Measurements from ENCODE around the gene OSBPL9. TPM values are rescaled to one million over a fixed set of nuclear protein-coding genes. Genes with fewer than 3 reads are reported as not detected.

The OSBPL9 gene
- total RNA-seq, 5 donors from 2014 or later (not counting 1 experiment from before 2014, with no cell fraction given) = 39.8 to 50.7 (median 43.4) TPM

- POLR2A ChIA-PET = no interaction called here
- H3K4me3 Mint-ChIP-seq = no peak overlapping the region
Observed at GRCh38 chr1:51733793-51734522, 117.1 kb downstream of the OSBPL9 start.

DNA sequence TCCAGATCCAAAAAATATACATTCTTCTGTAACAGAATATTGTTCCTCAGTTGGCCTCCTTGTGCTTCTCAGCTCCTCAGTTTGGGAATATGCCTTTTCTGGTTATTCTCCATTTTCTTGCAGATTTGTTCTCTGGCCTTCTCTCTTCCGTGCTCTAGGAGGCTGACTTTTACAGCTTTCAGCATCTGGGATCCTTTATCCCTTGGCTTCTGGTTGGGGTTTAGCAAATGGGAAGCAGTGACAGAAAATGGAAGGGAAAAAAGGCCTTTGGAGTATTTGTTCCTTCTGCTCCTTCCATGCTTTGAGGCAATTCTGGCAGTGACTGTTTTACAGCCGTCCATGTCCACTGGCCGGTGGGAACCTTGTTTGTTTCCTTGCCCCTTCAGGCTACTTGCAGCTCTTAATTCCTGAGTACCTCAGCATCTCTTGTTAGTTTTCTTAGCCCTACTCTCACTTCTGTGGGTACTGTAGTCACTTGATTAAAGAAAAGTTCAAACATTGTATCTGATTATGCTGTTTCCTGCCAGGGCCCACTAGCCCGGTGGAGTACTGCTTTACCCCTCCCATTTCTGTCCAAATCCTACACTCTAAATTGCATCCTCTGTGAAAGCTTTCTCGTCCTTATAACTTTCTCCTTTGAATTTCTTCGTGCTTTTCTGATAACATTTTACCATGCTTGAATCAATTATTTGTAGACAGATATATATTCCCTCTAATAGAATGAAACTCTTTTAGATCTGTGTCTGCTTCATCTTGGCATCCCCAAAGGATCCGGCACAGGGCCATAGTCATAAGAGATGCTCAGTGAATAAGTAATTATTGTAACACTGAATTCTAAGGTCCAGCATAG lies 118.2 kb downstream of the OSBPL9 start:
- no peaks in the 10 kb centered on the region for H3K36me3 ChIP-seq (ENCODE audit: control insufficient read depth in 2 of 2, extremely low read depth in 1 of 2, insufficient read depth in 1 of 2, low read length in 1 of 2)
- POLR2A ChIA-PET = no interaction called here
- WGBS (ENCODE audit: insufficient coverage) = 58% methylated on average over 4 of the region's 7 CpGs
- Mint-ChIP-seq H3K4me3 (peak overlapping the region in 1 of 3 donors; percentile 56), H3K36me3 (no peaks in the 10 kb centered on the region), H3K9me3 (no peaks in the 10 kb centered on the region), H3K27ac (peak overlapping the region; percentile 21 to 68), H3K4me1 (peaks cover 55 to 72% (median 63%) of the 10 kb centered on the region in 3 donors), H3K27me3 (no peaks in the 10 kb centered on the region)
- CTCF ChIA-PET = no interaction called here
- H3K4me3 ChIP-seq (ENCODE audit: control insufficient read depth in 1 of 2, extremely low read depth in 1 of 2, low read length in 1 of 2) = no peak overlapping the region
- H3K4me1 ChIP-seq (ENCODE audit: control insufficient read depth in 1 of 2, extremely low read depth in 1 of 2, insufficient read depth in 2 of 2, low read length in 2 of 2) = peaks cover 10 to 12% of the 10 kb centered on the region in 2 experiments
- peak in 1 of 35 experiments; percentile 6 for DNase-seq
- no peak overlapping the region for H3K27ac ChIP-seq (ENCODE audit: low read length)
- peak; percentile 77 to 86 (median 82) for ATAC-seq (replicated peaks in 1 of 4)
- no peaks in the 10 kb centered on the region for H3K27me3 ChIP-seq (replicated peaks in 1 of 2; ENCODE audit: control insufficient read depth in 2 of 2, extremely low read depth in 1 of 2, insufficient read depth in 2 of 2, low read length in 1 of 2)
- H3K9me3 ChIP-seq = no peaks in the 10 kb centered on the region

More at GRCh38 chr1:51733793-51734522, 117.1 kb downstream of the OSBPL9 start:
- H3K4me3 ChIP-seq (ENCODE audit: control insufficient read depth in 1 of 2, extremely low read depth in 1 of 2, low read length in 1 of 2) = no peak overlapping the region
- Mint-ChIP-seq H3K9me3 (no peaks in the 10 kb centered on the region), H3K4me1 (peaks cover 57 to 69% (median 63%) of the 10 kb centered on the region in 3 donors), H3K27ac (no peak overlapping the region), H3K27me3 (no peaks in the 10 kb centered on the region), H3K36me3 (no peaks in the 10 kb centered on the region)
- H3K4me1 ChIP-seq (ENCODE audit: control insufficient read depth in 1 of 2, extremely low read depth in 1 of 2, insufficient read depth in 2 of 2, low read length in 2 of 2) = peaks cover 12 to 16% of the 10 kb centered on the region in 2 experiments
- ATAC-seq (replicated peaks in 1 of 4) (no peak), DNase-seq (no peak)
- 93% methylated on average over 4 of the region's 7 CpGs for WGBS (ENCODE audit: insufficient coverage)
- H3K27ac ChIP-seq (ENCODE audit: low read length) = no peak overlapping the region
- no peaks in the 10 kb centered on the region for H3K27me3 ChIP-seq (replicated peaks in 1 of 2; ENCODE audit: control insufficient read depth in 2 of 2, extremely low read depth in 1 of 2, insufficient read depth in 2 of 2, low read length in 1 of 2)
- no peaks in the 10 kb centered on the region for H3K36me3 ChIP-seq (ENCODE audit: control insufficient read depth in 2 of 2, extremely low read depth in 1 of 2, insufficient read depth in 1 of 2, low read length in 1 of 2)
- no peaks in the 10 kb centered on the region for H3K9me3 ChIP-seq
- CTCF ChIA-PET = interaction anchor here in 1 of 2 donors (0.6 kb wide), 2 partner anchors 27 to 49 kb away, joined by 3 read pairs; no protein-coding TSS in a partner anchor

GRCh38 chr1:51735746-51736254 lies 118.9 kb downstream of the OSBPL9 start:
- no peaks in the 10 kb centered on the region for H3K36me3 Mint-ChIP-seq
- ATAC-seq (replicated peaks in 1 of 4) (no peak), DNase-seq (no peak)
- Histone ChIP-seq H3K4me3 (ENCODE audit: control insufficient read depth in 1 of 2, extremely low read depth in 1 of 2, low read length in 1 of 2) (no peak overlapping the region), H3K4me1 (ENCODE audit: control insufficient read depth in 1 of 2, extremely low read depth in 1 of 2, insufficient read depth in 2 of 2, low read length in 2 of 2) (peaks cover 8 to 12% of the 10 kb centered on the region in 2 experiments), H3K27me3 (replicated peaks in 1 of 2; ENCODE audit: control insufficient read depth in 2 of 2, extremely low read depth in 1 of 2, insufficient read depth in 2 of 2, low read length in 1 of 2) (no peaks in the 10 kb centered on the region), H3K27ac (ENCODE audit: low read length) (no peak overlapping the region), H3K9me3 (no peaks in the 10 kb centered on the region), H3K36me3 (ENCODE audit: control insufficient read depth in 2 of 2, extremely low read depth in 1 of 2, insufficient read depth in 1 of 2, low read length in 1 of 2) (no peaks in the 10 kb centered on the region)
- CTCF ChIA-PET = no interaction called here
- peak overlapping the region; percentile 21 to 68 for H3K27ac Mint-ChIP-seq
- H3K4me1 Mint-ChIP-seq = peaks cover 52 to 70% (median 60%) of the 10 kb centered on the region in 3 donors
- H3K4me3 Mint-ChIP-seq = peak overlapping the region in 1 of 3 donors; percentile 56
- no peaks in the 10 kb centered on the region for H3K27me3 Mint-ChIP-seq
- no peaks in the 10 kb centered on the region for H3K9me3 Mint-ChIP-seq
- no CpG with 5 or more reads among the region's 5 CpGs for WGBS (ENCODE audit: insufficient coverage)
- POLR2A ChIA-PET = no interaction called here

DNA sequence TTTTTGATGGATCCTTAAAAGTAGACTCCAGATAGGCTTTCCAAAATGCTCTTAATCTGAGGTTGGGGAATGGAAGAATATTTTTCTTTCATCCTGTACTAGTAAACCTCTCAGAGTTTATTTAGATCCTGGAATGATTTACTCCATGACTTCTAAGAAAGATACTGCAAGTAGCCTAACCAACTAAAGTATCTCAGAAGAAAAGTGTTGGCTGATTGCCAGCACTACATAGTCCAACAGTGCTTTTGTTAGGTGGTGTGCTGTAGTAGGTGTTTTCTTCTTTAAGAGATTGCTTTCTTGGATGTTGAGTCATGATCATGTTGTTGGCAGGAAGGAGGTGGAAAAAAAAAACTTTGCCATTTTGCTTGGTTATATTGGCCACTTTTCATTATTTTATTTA lies 119.8 kb downstream of the OSBPL9 start:
- Mint-ChIP-seq H3K27ac (no peak overlapping the region), H3K36me3 (peaks cover under 1% of the 10 kb centered on the region), H3K4me1 (peaks cover 52 to 65% (median 60%) of the 10 kb centered on the region in 3 donors), H3K4me3 (no peak overlapping the region), H3K9me3 (no peaks in the 10 kb centered on the region), H3K27me3 (no peaks in the 10 kb centered on the region)
- no peaks in the 10 kb centered on the region for H3K9me3 ChIP-seq
- H3K36me3 ChIP-seq (ENCODE audit: control insufficient read depth in 2 of 2, extremely low read depth in 1 of 2, insufficient read depth in 1 of 2, low read length in 1 of 2) = peaks cover 0 to under 1% of the 10 kb centered on the region in 2 donors
- POLR2A ChIA-PET = interaction anchor here in 1 of 2 donors (0.6 kb wide), 1 partner anchor 25 kb away, joined by 10 read pairs; no protein-coding TSS in a partner anchor
- no peak overlapping the region for H3K4me3 ChIP-seq (ENCODE audit: control insufficient read depth in 1 of 2, extremely low read depth in 1 of 2, low read length in 1 of 2)
- no peak overlapping the region for H3K27ac ChIP-seq (ENCODE audit: low read length)
- peaks cover 8 to 12% of the 10 kb centered on the region in 2 experiments for H3K4me1 ChIP-seq (ENCODE audit: control insufficient read depth in 1 of 2, extremely low read depth in 1 of 2, insufficient read depth in 2 of 2, low read length in 2 of 2)
- no peaks in the 10 kb centered on the region for H3K27me3 ChIP-seq (replicated peaks in 1 of 2; ENCODE audit: control insufficient read depth in 2 of 2, extremely low read depth in 1 of 2, insufficient read depth in 2 of 2, low read length in 1 of 2)
- DNase-seq = peak in 1 of 35 experiments; percentile 21
- CTCF ChIA-PET = no interaction called here
- no peak for ATAC-seq (replicated peaks in 1 of 4)

DNA sequence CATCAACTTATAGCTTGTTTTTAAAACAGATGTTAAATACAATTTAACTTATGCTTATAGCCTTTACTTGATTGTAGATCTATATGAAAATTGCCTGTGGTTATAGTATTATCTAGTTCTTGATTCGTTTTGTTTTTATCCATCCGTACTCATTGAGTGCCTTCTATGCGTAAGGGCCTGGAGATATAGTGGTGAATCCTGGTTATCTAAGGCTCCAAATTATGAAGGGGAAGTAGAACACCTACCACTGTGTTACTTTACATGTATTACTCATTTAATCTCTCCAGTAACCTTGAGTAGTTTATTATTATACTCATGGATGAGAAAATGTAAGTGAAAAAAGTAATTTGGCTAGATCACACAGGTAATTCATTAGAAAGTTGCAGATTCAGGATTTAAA lies 121.8 kb downstream of the OSBPL9 start:
- H3K4me1 Mint-ChIP-seq = peaks cover 45 to 52% (median 49%) of the 10 kb centered on the region in 3 donors
- Histone ChIP-seq H3K27me3 (replicated peaks in 1 of 2; ENCODE audit: control insufficient read depth in 2 of 2, extremely low read depth in 1 of 2, insufficient read depth in 2 of 2, low read length in 1 of 2) (no peaks in the 10 kb centered on the region), H3K9me3 (no peaks in the 10 kb centered on the region), H3K36me3 (ENCODE audit: control insufficient read depth in 2 of 2, extremely low read depth in 1 of 2, insufficient read depth in 1 of 2, low read length in 1 of 2) (peaks cover 0 to 3% of the 10 kb centered on the region in 2 donors), H3K4me3 (ENCODE audit: control insufficient read depth in 1 of 2, extremely low read depth in 1 of 2, low read length in 1 of 2) (no peak overlapping the region), H3K4me1 (ENCODE audit: control insufficient read depth in 1 of 2, extremely low read depth in 1 of 2, insufficient read depth in 2 of 2, low read length in 2 of 2) (peaks cover 8 to 12% of the 10 kb centered on the region in 2 experiments), H3K27ac (ENCODE audit: low read length) (no peak overlapping the region)
- WGBS (ENCODE audit: insufficient coverage) = no CpG with 5 or more reads among the region's 3 CpGs
- no peaks in the 10 kb centered on the region for H3K27me3 Mint-ChIP-seq
- H3K4me3 Mint-ChIP-seq = no peak overlapping the region
- H3K36me3 Mint-ChIP-seq = peaks cover 8% of the 10 kb centered on the region
- ATAC-seq (replicated peaks in 1 of 4) (no peak), DNase-seq (no peak)
- no peaks in the 10 kb centered on the region for H3K9me3 Mint-ChIP-seq
- ChIA-PET CTCF (interaction anchor here in 1 of 2 donors (0.6 kb wide), 1 partner anchor 9 kb away, joined by 3 read pairs; no protein-coding TSS in a partner anchor), POLR2A (interaction anchor here in 1 of 2 donors (0.6 kb wide), 1 partner anchor 169 kb away, joined by 3 read pairs; no protein-coding TSS in a partner anchor)
- H3K27ac Mint-ChIP-seq = no peak overlapping the region

GRCh38 chr1:51740652-51741051 lies 123.8 kb downstream of the OSBPL9 start:
- Histone ChIP-seq H3K27me3 (replicated peaks in 1 of 2; ENCODE audit: control insufficient read depth in 2 of 2, extremely low read depth in 1 of 2, insufficient read depth in 2 of 2, low read length in 1 of 2) (no peaks in the 10 kb centered on the region), H3K4me1 (ENCODE audit: control insufficient read depth in 1 of 2, extremely low read depth in 1 of 2, insufficient read depth in 2 of 2, low read length in 2 of 2) (peaks cover 0 to under 1% of the 10 kb centered on the region in 2 experiments), H3K4me3 (ENCODE audit: control insufficient read depth in 1 of 2, extremely low read depth in 1 of 2, low read length in 1 of 2) (no peak overlapping the region), H3K36me3 (ENCODE audit: control insufficient read depth in 2 of 2, extremely low read depth in 1 of 2, insufficient read depth in 1 of 2, low read length in 1 of 2) (peaks cover 0 to 3% of the 10 kb centered on the region in 2 donors), H3K9me3 (no peaks in the 10 kb centered on the region), H3K27ac (ENCODE audit: low read length) (no peak overlapping the region)
- no peak for ATAC-seq (replicated peaks in 1 of 4)
- H3K27me3 Mint-ChIP-seq = no peaks in the 10 kb centered on the region
- H3K36me3 Mint-ChIP-seq = peaks cover 8% of the 10 kb centered on the region
- no CpG with 5 or more reads among the region's 3 CpGs for WGBS (ENCODE audit: insufficient coverage)
- H3K27ac Mint-ChIP-seq = peak overlapping the region in 1 of 2 donors; percentile 33
- H3K4me3 Mint-ChIP-seq = no peak overlapping the region
- H3K9me3 Mint-ChIP-seq = no peaks in the 10 kb centered on the region
- ChIA-PET CTCF (interaction anchor here in 1 of 2 donors (0.6 kb wide), 1 partner anchor 149 kb away, joined by 3 read pairs; no protein-coding TSS in a partner anchor), POLR2A (interaction anchor here in 1 of 2 donors (0.7 kb wide), 1 partner anchor 27 kb away, joined by 4 read pairs; no protein-coding TSS in a partner anchor)
- DNase-seq = no peak
- H3K4me1 Mint-ChIP-seq = peaks cover 37 to 41% (median 39%) of the 10 kb centered on the region in 3 donors
